Activated naive CD8-positive, alpha-beta T cell treated with anti-CD3 and anti-CD28 coated beads for 36 hours (primary cell): ENCODE measurements around the gene CPLX3. TPM values are rescaled to one million over a fixed set of nuclear protein-coding genes. Genes with fewer than 3 reads are reported as not detected.

Source experiments
- DNase-seq: peaks from one replicate; pipeline ENCODE4 v3.0.0; 2021
- H3K27ac Mint-ChIP-seq: one replicate; pipeline ENCODE4 v1.8.0; 2022; ENCODE audit warnings: mild to moderate bottlenecking, moderate library complexity, mixed read lengths
- H3K27me3 Mint-ChIP-seq: one replicate; pipeline ENCODE4 v1.8.0; 2022; ENCODE audit warnings: mild to moderate bottlenecking, mixed read lengths
- H3K36me3 Mint-ChIP-seq: one replicate; pipeline ENCODE4 v1.8.0; 2021; ENCODE audit warnings: mild to moderate bottlenecking, mixed read lengths
- H3K4me1 Mint-ChIP-seq: one replicate; pipeline ENCODE4 v1.8.0; 2021; ENCODE audit warnings: mixed read lengths
- H3K4me3 Mint-ChIP-seq: one replicate; pipeline ENCODE4 v1.8.0; 2022; ENCODE audit warnings: mild to moderate bottlenecking, moderate library complexity, mixed read lengths
- H3K9me3 Mint-ChIP-seq: one replicate; pipeline ENCODE4 v1.8.0; 2022; ENCODE audit warnings: mixed read lengths
- total RNA-seq, 2 experiments: library from RNA; stranded (reverse); gene quantifications; one replicate each; pipeline ENCODE4 v1.2.3, GENCODE V29; 2021

Gene CPLX3
- total RNA-seq, 2 experiments from 2014 or later = 0.19 TPM; not detected in 1

- DNase-seq = no peak
- Mint-ChIP-seq H3K4me3 (no peak overlapping the region), H3K27ac (no peak overlapping the region), H3K36me3 (peaks cover 5% of the 10 kb centered on the region), H3K9me3 (no peaks in the 10 kb centered on the region), H3K4me1 (peaks cover 31% of the 10 kb centered on the region), H3K27me3 (no peaks in the 10 kb centered on the region)
These were observed 13.3 kb downstream of the CPLX3 start for GRCh38 chr15:74839526-74840395.

- H3K27me3 Mint-ChIP-seq = no peaks in the 10 kb centered on the region
- DNase-seq = no peak
- peak overlapping the region; percentile 38 for H3K4me3 Mint-ChIP-seq
- H3K36me3 Mint-ChIP-seq = peaks cover 12% of the 10 kb centered on the region
- H3K9me3 Mint-ChIP-seq = no peaks in the 10 kb centered on the region
- H3K27ac Mint-ChIP-seq = no peak overlapping the region
- peaks cover 40% of the 10 kb centered on the region for H3K4me1 Mint-ChIP-seq
These were observed 14.7 kb downstream of the CPLX3 start for GRCh38 chr15:74840851-74841775.

GRCh38 chr15:74841891-74842373 is 15.5 kb downstream of the CPLX3 start:
- H3K27ac Mint-ChIP-seq = peak overlapping the region; percentile 42
- H3K9me3 Mint-ChIP-seq = no peaks in the 10 kb centered on the region
- no peak for DNase-seq
- peaks cover 41% of the 10 kb centered on the region for H3K4me1 Mint-ChIP-seq
- H3K4me3 Mint-ChIP-seq = peak overlapping the region; percentile 91
- H3K27me3 Mint-ChIP-seq = no peaks in the 10 kb centered on the region
- H3K36me3 Mint-ChIP-seq = peaks cover 14% of the 10 kb centered on the region

- Mint-ChIP-seq H3K4me3 (peak within 1 kb of the TSS; percentile 91), H3K4me1 (peaks cover 41% of the 10 kb centered on the region), H3K9me3 (no peaks in the 10 kb centered on the region), H3K27ac (peak within 1 kb of the TSS; percentile 89), H3K36me3 (peaks cover 16% of the 10 kb centered on the region), H3K27me3 (no peaks in the 10 kb centered on the region)
- DNase-seq = peak; percentile 97
These were observed 16.4 kb downstream of the CPLX3 start, which contains the start of gene ULK3 for GRCh38 chr15:74842581-74843444. ULK3 (minus strand) TSS chr15:74843156; CDS start chr15:74843105, 51 bp downstream.

- Mint-ChIP-seq H3K27ac (peak overlapping the region; percentile 89), H3K4me1 (peaks cover 41% of the 10 kb centered on the region)
These were observed 17.0 kb downstream of the CPLX3 start for GRCh38 chr15:74843445-74843828.

GRCh38 chr15:74843891-74844299 is 17.5 kb downstream of the CPLX3 start:
- no peak for DNase-seq
- peaks cover 16% of the 10 kb centered on the region for H3K36me3 Mint-ChIP-seq
- H3K27ac Mint-ChIP-seq = peak overlapping the region; percentile 89
- no peaks in the 10 kb centered on the region for H3K9me3 Mint-ChIP-seq
- peaks cover 41% of the 10 kb centered on the region for H3K4me1 Mint-ChIP-seq
- peak overlapping the region; percentile 90 for H3K4me3 Mint-ChIP-seq
- H3K27me3 Mint-ChIP-seq = no peaks in the 10 kb centered on the region

More at GRCh38 chr15:74843445-74843828, 17.0 kb downstream of the CPLX3 start:
- Mint-ChIP-seq H3K27me3 (no peaks in the 10 kb centered on the region), H3K9me3 (no peaks in the 10 kb centered on the region), H3K4me3 (peak overlapping the region; percentile 90), H3K36me3 (peaks cover 17% of the 10 kb centered on the region)
- DNase-seq = no peak

GRCh38 chr15:74844319-74845207 is 18.1 kb downstream of the CPLX3 start:
- H3K9me3 Mint-ChIP-seq = no peaks in the 10 kb centered on the region
- peaks cover 16% of the 10 kb centered on the region for H3K36me3 Mint-ChIP-seq
- H3K4me1 Mint-ChIP-seq = peaks cover 41% of the 10 kb centered on the region
- peak overlapping the region; percentile 60 for H3K4me3 Mint-ChIP-seq
- H3K27me3 Mint-ChIP-seq = no peaks in the 10 kb centered on the region
- DNase-seq = no peak
- peak overlapping the region; percentile 89 for H3K27ac Mint-ChIP-seq

- peak overlapping the region; percentile 60 for H3K4me3 Mint-ChIP-seq
- H3K4me1 Mint-ChIP-seq = peaks cover 40% of the 10 kb centered on the region
- peaks cover 18% of the 10 kb centered on the region for H3K36me3 Mint-ChIP-seq
- no peaks in the 10 kb centered on the region for H3K9me3 Mint-ChIP-seq
- no peaks in the 10 kb centered on the region for H3K27me3 Mint-ChIP-seq
- peak overlapping the region; percentile 89 for H3K27ac Mint-ChIP-seq
- peak; percentile 53 for DNase-seq
These were observed 18.8 kb downstream of the CPLX3 start for GRCh38 chr15:74845208-74845568.

- H3K4me3 Mint-ChIP-seq = peak overlapping the region; percentile 60
- H3K9me3 Mint-ChIP-seq = no peaks in the 10 kb centered on the region
- peaks cover 40% of the 10 kb centered on the region for H3K4me1 Mint-ChIP-seq
These were observed 19.2 kb downstream of the CPLX3 start for GRCh38 chr15:74845581-74845980.

GRCh38 chr15:74847432-74847831 is 21.0 kb downstream of the CPLX3 start:
- H3K4me3 Mint-ChIP-seq = no peak overlapping the region
- no peak for DNase-seq
- H3K9me3 Mint-ChIP-seq = no peaks in the 10 kb centered on the region
- H3K27ac Mint-ChIP-seq = peak overlapping the region; percentile 15
- H3K27me3 Mint-ChIP-seq = no peaks in the 10 kb centered on the region
- H3K4me1 Mint-ChIP-seq = peaks cover 24% of the 10 kb centered on the region
- peaks cover 18% of the 10 kb centered on the region for H3K36me3 Mint-ChIP-seq

More at GRCh38 chr15:74845581-74845980, 19.2 kb downstream of the CPLX3 start:
- Mint-ChIP-seq H3K27me3 (no peaks in the 10 kb centered on the region), H3K36me3 (peaks cover 18% of the 10 kb centered on the region), H3K27ac (peak overlapping the region; percentile 89)
- DNase-seq = no peak

- Mint-ChIP-seq H3K36me3 (peaks cover 17% of the 10 kb centered on the region), H3K27ac (no peak overlapping the region), H3K27me3 (no peaks in the 10 kb centered on the region), H3K9me3 (no peaks in the 10 kb centered on the region), H3K4me3 (no peak overlapping the region), H3K4me1 (peaks cover 6% of the 10 kb centered on the region)
- DNase-seq = no peak
These were observed 24.0 kb downstream of the CPLX3 start for GRCh38 chr15:74850393-74850792.

- DNase-seq = no peak
- peaks cover 11% of the 10 kb centered on the region for H3K36me3 Mint-ChIP-seq
- H3K27ac Mint-ChIP-seq = no peak overlapping the region
- no peak overlapping the region for H3K4me3 Mint-ChIP-seq
- no peaks in the 10 kb centered on the region for H3K27me3 Mint-ChIP-seq
- no peaks in the 10 kb centered on the region for H3K9me3 Mint-ChIP-seq
- H3K4me1 Mint-ChIP-seq = peaks cover 7% of the 10 kb centered on the region
These were observed 25.5 kb downstream of the CPLX3 start for GRCh38 chr15:74851960-74852359.

GRCh38 chr15:74854453-74855022 is 28.1 kb downstream of the CPLX3 start:
- no peak overlapping the region for H3K4me3 Mint-ChIP-seq
- peaks cover 13% of the 10 kb centered on the region for H3K36me3 Mint-ChIP-seq
- H3K27ac Mint-ChIP-seq = no peak overlapping the region
- peaks cover 32% of the 10 kb centered on the region for H3K4me1 Mint-ChIP-seq
- DNase-seq = no peak
- no peaks in the 10 kb centered on the region for H3K9me3 Mint-ChIP-seq
- no peaks in the 10 kb centered on the region for H3K27me3 Mint-ChIP-seq
